Ovary (tissue), 9 donors: ENCODE results near the gene KLK8. TPM values are rescaled to one million over a fixed set of nuclear protein-coding genes. Genes with fewer than 3 reads are reported as not detected.
A peak's percentile ranks its signal among the peaks of the same experiment; 100 is the strongest.

ENCODE experiments used
- DNase-seq, 5 donors: peaks; one replicate each; pipeline ENCODE4 v3.0.0-alpha.2; 2019 to 2020
- H3K27ac ChIP-seq, 2 donors: fragments of 200-600 bp; one replicate each; pipeline versions ENCODE4 v1.5.1 to v1.8.0; 2019 to 2022
- H3K27me3 ChIP-seq: fragments of 200-600 bp; one replicate; pipeline ENCODE4 v1.8.0; 2022
- H3K36me3 ChIP-seq: fragments of 200-600 bp; sonication (generic); one replicate; pipeline ENCODE4 v1.5.1; 2019
- H3K4me1 ChIP-seq: one replicate; pipeline ENCODE4 v1.8.1; 2013; ENCODE audit warnings: mild to moderate bottlenecking, moderate library complexity; ENCODE audit not compliant: insufficient read depth
- H3K4me3 ChIP-seq: fragments of 200-600 bp; sonication (generic); one replicate; pipeline ENCODE4 v1.5.1; 2017
- H3K9me3 ChIP-seq, 2 donors: fragments of 200-600 bp in 1 of 2; sonication (generic) in 1 of 2; one replicate each; pipeline versions ENCODE4 v1.5.1 to v1.8.1; 2013 to 2019; ENCODE audit warnings: mild to moderate bottlenecking in 1 of 2, moderate library complexity in 1 of 2
- EP300 ChIP-seq: sonication (generic); formaldehyde crosslinking; IDR thresholded peaks from one replicate; pipeline ENCODE4 v1.6.1; 2017; ENCODE audit warnings: antibody characterized with exemption
- POLR2A ChIP-seq: fragments of 450-650 bp; IDR thresholded peaks from one replicate; pipeline ENCODE4 v1.6.1; 2017; ENCODE audit warnings: antibody characterized with exemption, mild to moderate bottlenecking, moderate library complexity
- WGBS, 3 donors: extraction: QIAGEN DNeasy Blood & Tissue Kit in 1 of 3; methylation state at CpG; one replicate each; pipeline versions ENCODE4 v1.1.5 to v1.1.7; 2013 to 2017; 5-methylcytosine and 5-hydroxymethylcytosine counted together
- intact Hi-C, 4 donors: fragments of 100-400 bp; cut with DNase I; formaldehyde crosslinking; loops; one replicate each; pipeline versions ENCODE4 v1.11.0 to v1.15.1; 2022 to 2023
- polyA plus RNA-seq, 2 donors: library from polyadenylated mRNA; stranded (reverse); fragments of 200-250 nt in 1 of 2; fragments of 350-450 nt in 1 of 2; fragmentation: Illumina TruSeq in 1 of 2; extraction: RNeasy Lipid Tissue Mini Kit (QIAGEN cat#74804) in 1 of 2; gene quantifications; one replicate each; pipeline ENCODE4 v1.2.3, GENCODE V29; 2013 to 2014
- total RNA-seq, 7 donors: library from RNA; depleted of rRNA in 2 of 7; stranded (reverse); fragments of >200 nt in 2 of 7; fragmentation: NEBNext Ultra II Directional in 3 of 7; extraction: Animal tissue kit (Norgen Biotek cat#: 25700) in 3 of 7; gene quantifications; one replicate each; pipeline versions ENCODE4 v1.1.0 to v1.2.4, GENCODE V29; 2016 to 2023
- TF ChIP-seq, protein P1 (sequence below), 3 donors: fragments of 450-650 bp in 2 of 3; fragments of 200-600 bp in 1 of 3; IDR thresholded peaks; one replicate each; pipeline versions ENCODE4 v1.5.1 to v1.8.0; 2016 to 2022; ENCODE audit warnings: antibody characterized with exemption in 3 of 3, mild to moderate bottlenecking in 1 of 3
- donor health status: DM: no; HTN: no; CAD: no; lungs with moderate emphysema.
- donor health status: DM: no; HTN: no; CAD: no.
- donor health status: Bipolar disorder and iron deficiency.
- donor health status: DM: yes; HTN: yes; CAD: no.
- donor health status: DM: no; HTN: no; CAD: no.
- donor health status: DM: yes; HTN: yes; CAD: no.

The KLK8 gene
- total and polyA plus RNA-seq, 9 donors, result 0.24 to 19.0 (median 1.3) TPM; not detected in 3

DNA sequence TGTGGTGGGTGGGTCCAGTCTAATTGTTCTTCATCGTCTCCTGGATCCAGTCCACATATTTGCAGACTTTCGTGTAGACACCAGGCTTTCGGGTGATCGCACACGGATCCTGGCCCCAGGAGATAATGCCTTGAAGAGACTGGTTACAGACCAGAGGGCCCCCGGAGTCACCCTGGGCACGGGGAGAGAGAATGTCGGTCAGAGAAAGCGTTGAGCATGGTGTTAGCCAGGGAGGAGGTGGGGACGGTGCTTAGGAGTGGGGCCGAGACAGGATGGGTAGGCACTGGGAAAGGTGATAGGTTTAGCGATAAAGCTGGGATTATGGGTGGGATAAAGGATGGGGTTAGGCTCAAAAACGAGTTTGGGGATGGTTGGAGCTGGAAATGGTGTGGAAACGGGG is 21.1 kb upstream of the KLK8 start:
- H3K27me3 ChIP-seq, result no peaks in the 10 kb centered on the region
- WGBS, 3 donors, result 65 to 70% (median 66%) methylated on average over 14 of the region's 14 CpGs
- H3K9me3 ChIP-seq, result no peaks in the 10 kb centered on the region
- H3K36me3 ChIP-seq, result no peaks in the 10 kb centered on the region
- H3K4me3 ChIP-seq, result no peak overlapping the region
- H3K27ac ChIP-seq, result no peak overlapping the region
- DNase-seq, result no peak
- intact Hi-C loops, result loop anchor here in 2 of 4 donors (2.0 to 5.0 kb wide), 3 partner anchors 70 to 145 kb away; no protein-coding TSS in a partner anchor
- no peak for TF ChIP-seq EP300
- no peak for TF ChIP-seq POLR2A
- TF ChIP-seq, protein P1, sequence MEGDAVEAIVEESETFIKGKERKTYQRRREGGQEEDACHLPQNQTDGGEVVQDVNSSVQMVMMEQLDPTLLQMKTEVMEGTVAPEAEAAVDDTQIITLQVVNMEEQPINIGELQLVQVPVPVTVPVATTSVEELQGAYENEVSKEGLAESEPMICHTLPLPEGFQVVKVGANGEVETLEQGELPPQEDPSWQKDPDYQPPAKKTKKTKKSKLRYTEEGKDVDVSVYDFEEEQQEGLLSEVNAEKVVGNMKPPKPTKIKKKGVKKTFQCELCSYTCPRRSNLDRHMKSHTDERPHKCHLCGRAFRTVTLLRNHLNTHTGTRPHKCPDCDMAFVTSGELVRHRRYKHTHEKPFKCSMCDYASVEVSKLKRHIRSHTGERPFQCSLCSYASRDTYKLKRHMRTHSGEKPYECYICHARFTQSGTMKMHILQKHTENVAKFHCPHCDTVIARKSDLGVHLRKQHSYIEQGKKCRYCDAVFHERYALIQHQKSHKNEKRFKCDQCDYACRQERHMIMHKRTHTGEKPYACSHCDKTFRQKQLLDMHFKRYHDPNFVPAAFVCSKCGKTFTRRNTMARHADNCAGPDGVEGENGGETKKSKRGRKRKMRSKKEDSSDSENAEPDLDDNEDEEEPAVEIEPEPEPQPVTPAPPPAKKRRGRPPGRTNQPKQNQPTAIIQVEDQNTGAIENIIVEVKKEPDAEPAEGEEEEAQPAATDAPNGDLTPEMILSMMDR (IDR thresholded peaks at IDR 0.05), result no peak
- H3K4me1 ChIP-seq, result peaks cover 12% of the 10 kb centered on the region

DNA sequence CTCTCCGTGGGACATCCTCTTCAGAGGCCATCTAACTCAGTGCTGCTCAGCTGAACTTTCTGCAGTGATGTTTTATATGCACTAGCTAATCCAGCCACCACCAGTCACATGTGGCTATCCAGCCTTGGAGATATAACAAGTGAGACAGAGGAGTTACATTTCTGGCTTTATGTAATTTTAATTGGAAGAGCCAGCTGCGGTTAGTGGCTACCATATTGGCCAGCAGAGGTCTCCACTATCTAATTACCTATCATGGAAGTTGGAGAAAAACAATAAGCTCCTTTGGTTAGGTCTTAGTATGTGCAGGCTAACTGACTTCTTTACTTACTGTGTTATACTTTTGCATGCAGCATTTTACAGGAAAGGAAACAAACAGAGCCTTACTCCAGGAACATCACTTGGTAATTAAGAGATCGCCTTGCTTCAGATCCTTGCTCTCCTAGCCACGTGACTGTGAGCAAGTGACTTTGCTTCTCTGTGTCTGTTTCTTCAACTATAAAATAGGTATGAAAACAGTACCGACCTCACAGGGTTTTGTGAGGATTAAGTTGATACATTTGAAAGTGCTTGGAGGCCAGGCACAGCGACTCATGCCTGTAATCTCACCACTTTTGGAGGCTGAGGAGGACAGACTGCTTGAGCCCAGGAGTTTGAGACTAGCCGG is 19.7 kb upstream of the KLK8 start:
- Histone ChIP-seq H3K9me3 (no peaks in the 10 kb centered on the region), H3K36me3 (no peaks in the 10 kb centered on the region), H3K4me3 (no peak overlapping the region), H3K27ac (peak overlapping the region in 1 of 2 donors; percentile 94), H3K27me3 (no peaks in the 10 kb centered on the region), H3K4me1 (peaks cover 7% of the 10 kb centered on the region)
- peak in 2 of 5 donors; percentile 31 to 58 for DNase-seq
- TF ChIP-seq EP300 (no peak), POLR2A (no peak)
- TF ChIP-seq, protein P1 (IDR thresholded peaks at IDR 0.05), result peak; percentile 48 to 74 (median 70)
- intact Hi-C loops, result loop anchor here in 2 of 4 donors (5.0 kb wide), 2 partner anchors 71 to 146 kb away; no protein-coding TSS in a partner anchor
- WGBS, 3 donors, result 24 to 29% (median 27%) methylated on average over 7 of the region's 7 CpGs

DNA sequence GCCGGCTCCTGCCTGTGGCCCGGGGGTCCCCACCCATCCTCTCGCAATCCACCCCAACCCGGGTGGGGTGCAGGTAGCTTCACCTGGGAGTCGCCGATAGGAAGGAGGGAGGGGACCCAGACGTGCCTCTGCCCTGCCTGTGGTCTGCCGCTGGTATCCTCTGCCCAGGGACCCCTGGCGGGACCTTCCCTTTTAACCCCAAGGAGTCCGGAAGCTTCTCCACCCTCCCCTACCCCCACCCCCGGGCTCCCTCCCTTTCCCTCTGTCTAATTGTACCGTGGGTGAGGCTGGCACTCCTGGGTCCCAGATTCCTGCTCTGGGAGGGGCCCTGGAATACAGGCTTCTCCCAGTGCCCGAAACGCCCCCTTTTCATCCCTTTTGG is 18.1 kb upstream of the KLK8 start, which contains the start of gene KLK10:
Gene KLK10 (minus strand): TSS at position 166 of the 382 bp plus-strand sequence. CDS start 579 bp downstream, outside the sequence.
- peak within 1 kb of the TSS; percentile 77 to 94 for H3K27ac ChIP-seq
- peaks cover 3% of the 10 kb centered on the region for H3K4me1 ChIP-seq
- H3K9me3 ChIP-seq, result no peaks in the 10 kb centered on the region
- peak within 1 kb of the TSS; percentile 45 for H3K4me3 ChIP-seq
- peak in 3 of 5 donors; percentile 54 to 65 (median 58) for DNase-seq
- H3K27me3 ChIP-seq, result no peaks in the 10 kb centered on the region
- WGBS, 3 donors, result 2% methylated on average over 14 of the region's 14 CpGs
- H3K36me3 ChIP-seq, result no peaks in the 10 kb centered on the region
- intact Hi-C loops, result loop anchor here in 2 of 4 donors (5.0 kb wide), 2 partner anchors 87 to 158 kb away; no protein-coding TSS in a partner anchor
- TF ChIP-seq, protein P1 (IDR thresholded peaks at IDR 0.05), result no peak
- no peak for TF ChIP-seq EP300
- TF ChIP-seq POLR2A, result no peak

- DNase-seq, result peak; percentile 79 to 91 (median 87)
- intact Hi-C loops, result loop anchor here in 2 of 4 donors (5.0 kb wide), 2 partner anchors 87 to 158 kb away; no protein-coding TSS in a partner anchor
- Histone ChIP-seq H3K36me3 (no peaks in the 10 kb centered on the region), H3K9me3 (no peaks in the 10 kb centered on the region), H3K4me3 (peak overlapping the region; percentile 45), H3K4me1 (peaks cover 3% of the 10 kb centered on the region), H3K27me3 (no peaks in the 10 kb centered on the region), H3K27ac (peak overlapping the region; percentile 77 to 94)
- TF ChIP-seq EP300, result no peak
- TF ChIP-seq, protein P1 (IDR thresholded peaks at IDR 0.05), result peak in 1 of 3 donors; percentile 11
- peak; percentile 70 for TF ChIP-seq POLR2A
- 1% methylated on average over 60 to 68 of the region's 68 CpGs for WGBS, 3 donors
Observed at GRCh38 chr19:51018745-51019543, 17.5 kb upstream of the KLK8 start.
